GM21367 (cell line): ENCODE measurements around the gene SLC16A9.

ENCODE experiments used
- ATAC-seq: cut with Tn5 transposase; IDR thresholded peaks from one replicate; pipeline ENCODE4 v1.9.1; 2021; ENCODE audit not compliant: unreplicated experiment

The SLC16A9 gene

GRCh38 chr10:59720377-59720776, 10.7 kb upstream of the SLC16A9 start:
- no peak for ATAC-seq

DNA sequence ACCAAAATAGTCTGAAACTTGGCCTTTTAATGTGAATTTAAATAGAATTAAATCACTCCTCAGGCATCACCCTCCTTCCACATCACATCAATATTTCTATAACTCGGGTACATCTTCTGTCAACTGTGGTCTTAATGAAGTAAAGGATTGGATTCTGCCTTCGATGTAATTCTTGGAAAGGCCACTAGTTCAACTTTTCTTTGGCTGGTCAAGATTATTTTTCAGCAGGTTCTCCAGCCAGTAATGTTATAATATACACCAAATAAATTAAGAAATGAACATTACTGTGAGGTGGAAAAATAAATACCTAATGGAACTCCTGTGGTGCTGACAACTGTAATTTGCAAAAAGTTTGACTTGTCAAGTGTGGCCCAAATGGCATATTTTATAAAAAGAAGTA, 9.7 kb upstream of the SLC16A9 start:
- no peak for ATAC-seq

DNA sequence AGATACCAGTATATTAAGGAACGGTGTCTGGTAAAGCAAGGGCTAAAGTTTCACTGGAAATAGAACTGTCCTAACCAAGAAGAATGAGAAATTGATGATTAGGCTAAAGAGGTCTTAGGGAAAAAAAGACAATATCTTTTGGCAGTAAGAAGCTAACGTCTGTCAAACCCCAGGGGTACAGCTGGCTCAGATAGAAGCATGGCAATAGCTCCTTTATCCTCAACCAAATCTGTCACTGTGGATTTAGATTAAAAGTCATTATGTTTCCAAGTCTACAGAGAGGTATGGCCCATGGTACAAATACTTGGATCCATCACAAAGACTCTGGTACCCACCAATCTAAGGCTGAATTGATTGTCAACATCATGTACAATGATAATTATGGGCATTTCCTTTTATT, 8.6 kb upstream of the SLC16A9 start:
- no peak for ATAC-seq

- ATAC-seq = no peak
Observed at GRCh38 chr10:59713196-59713821, 3.7 kb upstream of the SLC16A9 start.

DNA sequence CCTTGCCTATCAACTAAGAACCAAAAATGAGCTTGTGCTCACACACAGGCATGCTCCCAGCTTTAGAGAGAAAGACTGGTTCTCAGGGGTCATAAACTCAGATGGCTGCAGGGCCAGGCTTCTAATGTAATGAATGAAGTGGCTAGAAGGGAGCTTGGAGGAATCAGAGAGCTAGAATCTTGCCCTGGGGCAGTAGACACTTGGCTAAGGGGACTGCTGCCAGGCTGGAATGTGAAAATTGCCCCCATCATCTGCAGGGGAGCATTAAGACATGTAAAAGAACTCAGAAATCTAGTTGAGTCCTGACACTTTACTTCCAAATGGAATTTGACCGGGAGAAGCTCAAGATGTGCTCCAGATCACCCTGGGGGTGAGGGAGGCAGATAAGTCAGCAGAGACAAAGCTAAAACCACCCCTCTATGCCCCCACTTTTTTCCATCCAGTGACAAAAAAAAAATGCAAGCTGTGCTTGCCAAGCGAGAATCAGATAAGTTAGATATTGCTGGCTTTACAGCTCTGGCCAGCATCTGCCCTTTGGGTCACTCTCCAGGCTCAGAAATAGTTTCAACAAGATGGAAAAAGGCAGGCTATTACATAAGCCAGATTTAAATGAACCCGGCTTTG, 2.3 kb upstream of the SLC16A9 start:
- ATAC-seq = no peak

GRCh38 chr10:59708816-59709394, 745 bp downstream of the SLC16A9 start:
- peak; percentile 35 for ATAC-seq

DNA sequence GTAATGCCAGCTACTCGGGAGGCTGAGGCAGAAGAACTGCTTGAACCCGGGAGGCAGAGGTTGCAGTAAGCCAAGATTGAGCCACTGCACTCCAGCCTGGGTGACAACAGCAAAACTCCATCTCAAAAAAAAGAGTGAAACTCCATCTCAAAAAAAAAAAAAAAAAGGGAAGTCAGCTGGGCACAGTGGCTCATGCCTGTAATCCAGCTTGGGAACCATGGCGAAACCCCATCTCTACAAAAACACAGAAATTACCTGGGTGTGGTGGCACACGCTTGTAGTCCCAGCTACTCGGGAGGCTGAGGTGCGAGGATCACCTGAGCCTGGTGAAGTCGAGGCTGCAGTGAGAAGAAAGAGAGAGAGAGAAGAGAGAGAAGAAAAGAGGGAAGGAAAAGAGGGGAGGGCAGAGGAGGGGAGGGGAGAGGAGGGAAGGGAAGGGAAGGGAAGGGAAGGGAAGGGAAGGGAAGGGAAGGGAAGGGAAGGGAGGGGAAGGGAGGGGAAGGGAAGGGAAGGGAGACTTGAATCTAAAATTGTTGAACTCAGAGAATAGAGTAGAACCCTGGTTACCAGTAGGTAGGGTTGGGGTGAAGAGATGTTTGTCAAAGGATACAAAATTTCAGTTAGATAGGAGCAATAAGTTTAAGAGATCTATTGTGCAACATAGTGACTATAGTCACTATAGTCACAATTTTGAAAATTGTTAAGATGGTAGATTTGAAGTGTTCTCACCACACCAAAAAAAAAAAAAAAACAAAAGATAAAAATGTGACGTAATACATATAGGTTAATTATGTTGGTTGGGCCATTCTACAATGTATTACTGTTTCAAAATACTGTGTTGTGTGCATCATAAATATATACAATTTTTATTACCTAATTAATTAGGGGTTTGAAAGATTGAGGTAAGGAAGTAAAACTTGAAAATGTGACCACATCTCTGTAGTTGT, 2.5 kb downstream of the SLC16A9 start:
- no peak for ATAC-seq

GRCh38 chr10:59705931-59706330, 3.7 kb downstream of the SLC16A9 start:
- no peak for ATAC-seq

DNA sequence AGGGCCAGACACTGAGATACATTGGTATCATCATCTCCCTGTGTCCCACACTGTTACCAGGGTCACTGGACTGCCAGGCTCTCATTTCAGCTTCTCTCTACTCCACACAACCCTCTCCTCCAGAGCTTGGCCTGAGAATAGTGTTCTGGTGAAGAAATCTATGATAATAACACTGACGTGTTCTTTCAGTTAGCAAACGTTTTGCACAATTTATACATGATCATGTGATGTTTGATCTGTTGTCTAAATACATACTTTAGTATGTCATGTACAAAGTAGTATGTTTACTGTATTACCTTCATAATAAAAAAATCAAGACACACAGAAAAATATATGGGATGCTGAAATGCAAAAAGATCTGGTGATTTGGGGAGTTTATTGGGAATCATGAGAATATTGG, 5.0 kb downstream of the SLC16A9 start:
- ATAC-seq = no peak

DNA sequence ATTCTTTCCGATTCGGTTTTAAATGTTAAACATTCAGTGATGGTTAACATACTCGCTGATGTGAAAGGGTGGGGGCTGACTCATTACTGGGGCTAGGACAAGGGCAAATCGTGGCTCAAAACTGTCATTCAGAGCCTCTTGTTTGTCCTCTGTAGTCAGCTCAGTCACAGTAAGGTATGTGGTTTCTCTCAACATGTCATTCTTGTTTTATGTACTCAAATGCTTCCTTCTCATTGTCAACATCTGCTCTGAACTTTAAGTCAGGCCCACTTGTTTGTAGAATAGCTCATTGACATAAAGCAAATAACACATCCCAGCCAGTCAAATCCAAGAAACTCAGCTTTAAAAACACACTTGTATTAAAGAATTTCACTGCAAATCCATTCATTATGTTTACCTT, 7.3 kb downstream of the SLC16A9 start:
- no peak for ATAC-seq

GRCh38 chr10:59700709-59701108, 8.9 kb downstream of the SLC16A9 start:
- no peak for ATAC-seq

GRCh38 chr10:59698326-59698725, 11.3 kb downstream of the SLC16A9 start:
- no peak for ATAC-seq

GRCh38 chr10:59695637-59696036, 14.0 kb downstream of the SLC16A9 start:
- no peak for ATAC-seq

DNA sequence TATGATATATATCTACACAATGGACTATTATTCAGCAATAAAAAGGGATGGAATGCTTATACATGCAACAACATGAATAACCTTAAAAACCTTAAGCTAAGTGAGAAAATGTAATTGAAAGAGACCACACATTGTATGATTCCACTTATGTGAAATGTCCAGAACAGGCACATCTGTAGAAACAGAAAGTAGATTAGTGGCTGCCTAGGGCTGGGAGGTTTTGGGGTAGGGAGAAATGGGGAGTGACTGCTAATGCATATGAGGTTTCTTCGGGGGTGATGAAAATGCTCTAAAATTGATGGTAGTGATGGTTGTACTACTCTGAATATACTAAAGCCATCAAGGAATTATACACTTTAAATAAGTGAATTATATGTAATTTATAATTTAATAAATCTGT, 14.7 kb downstream of the SLC16A9 start:
- no peak for ATAC-seq

- ATAC-seq = no peak
Observed at GRCh38 chr10:59692113-59692512, 17.5 kb downstream of the SLC16A9 start.

- ATAC-seq = no peak
Observed at GRCh38 chr10:59688921-59689351, 20.7 kb downstream of the SLC16A9 start.

- no peak for ATAC-seq
Observed at GRCh38 chr10:59687657-59688056, 22.0 kb downstream of the SLC16A9 start.

DNA sequence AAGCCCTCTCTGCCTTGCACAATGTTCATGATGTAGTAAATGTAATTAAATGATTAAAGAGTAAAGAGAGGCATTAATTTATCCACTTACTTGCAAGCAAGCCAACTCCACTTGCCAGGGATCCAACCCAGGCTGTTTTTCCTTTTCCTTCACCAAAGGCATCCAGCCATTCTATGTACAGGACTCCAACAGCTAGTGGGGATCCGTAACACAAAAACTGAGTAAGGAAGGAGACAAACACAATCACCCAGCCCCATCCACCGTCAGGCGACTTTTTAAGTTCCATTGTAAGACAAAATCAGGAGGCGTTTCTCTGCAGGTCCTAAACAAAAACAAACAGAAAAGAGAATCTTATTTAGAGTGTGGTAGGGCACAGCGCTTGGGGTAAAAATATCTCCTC, 25.6 kb downstream of the SLC16A9 start:
- no peak for ATAC-seq

GRCh38 chr10:59682986-59683937, 26.4 kb downstream of the SLC16A9 start:
- ATAC-seq = no peak

DNA sequence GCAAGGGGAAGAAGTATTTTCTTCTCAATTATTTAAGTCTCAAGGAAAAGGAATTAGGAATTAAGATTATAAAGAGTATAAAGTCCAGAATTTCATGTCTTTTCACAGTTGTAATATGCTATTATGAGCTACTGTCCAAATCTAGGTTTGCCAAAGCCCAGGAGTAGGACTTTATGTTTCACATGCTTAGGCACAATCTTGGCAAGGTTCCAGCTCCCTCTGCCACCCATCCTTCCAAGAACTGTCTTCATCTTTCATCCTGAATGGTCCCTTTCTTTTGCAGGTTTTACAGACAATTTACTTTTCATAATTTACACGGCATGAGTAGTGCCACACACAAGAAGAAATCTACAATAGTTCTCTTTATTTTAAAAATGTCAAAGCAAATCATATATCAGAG, 29.5 kb downstream of the SLC16A9 start:
- ATAC-seq = no peak
